Measurements from ENCODE around the gene ABHD16A.

GRCh38 chr6:31689249-31690110, 13.6 kb downstream of the ABHD16A start:
- no peak for TF ChIP-seq POLR2AphosphoS5 (IDR thresholded peaks at IDR 0.05; ENCODE audit: low read depth, low read length)
- no peak for TF ChIP-seq POLR2A (IDR thresholded peaks at IDR 0.05; ENCODE audit: low read depth, low read length)

Data from GM12892 (cell line).